Measurements from ENCODE around the gene PCNA.

GRCh38 chr20:5153152-5153467 is 33.4 kb upstream of the PCNA start:
- no peak for TF ChIP-seq CTCF (IDR thresholded peaks at IDR 0.05)
- TF ChIP-seq POLR2A (IDR thresholded peaks at IDR 0.05; ENCODE audit: low read depth), result no peak
- no peak for TF ChIP-seq POLR2AphosphoS5 (IDR thresholded peaks at IDR 0.05)

Data from esophagus muscularis mucosa (tissue), 3 donors.